Right renal pelvis (tissue), 4 donors: ENCODE measurements around the gene IL17RE. TPM values are rescaled to one million over a fixed set of nuclear protein-coding genes. Genes with fewer than 3 reads are reported as not detected.
A peak's percentile ranks its signal among the peaks of the same experiment; 100 is the strongest.

Experiments used
- DNase-seq, 4 donors: peaks; one replicate each; pipeline ENCODE4 v3.0.0-alpha.2; 2013; ENCODE audit warnings: low read depth in 4 of 4, low spot score in 3 of 4, missing footprints in 1 of 4
- polyA plus RNA-seq, 4 donors: library from polyadenylated mRNA; unstranded; fragments of 120-200 nt; gene quantifications; one replicate each; pipeline ENCODE4 v1.2.1, GENCODE V29; 2013; ENCODE audit not compliant: insufficient read length in 4 of 4

The IL17RE gene
- polyA plus RNA-seq, 4 donors = 11.0 to 15.2 (median 11.8) TPM

DNA sequence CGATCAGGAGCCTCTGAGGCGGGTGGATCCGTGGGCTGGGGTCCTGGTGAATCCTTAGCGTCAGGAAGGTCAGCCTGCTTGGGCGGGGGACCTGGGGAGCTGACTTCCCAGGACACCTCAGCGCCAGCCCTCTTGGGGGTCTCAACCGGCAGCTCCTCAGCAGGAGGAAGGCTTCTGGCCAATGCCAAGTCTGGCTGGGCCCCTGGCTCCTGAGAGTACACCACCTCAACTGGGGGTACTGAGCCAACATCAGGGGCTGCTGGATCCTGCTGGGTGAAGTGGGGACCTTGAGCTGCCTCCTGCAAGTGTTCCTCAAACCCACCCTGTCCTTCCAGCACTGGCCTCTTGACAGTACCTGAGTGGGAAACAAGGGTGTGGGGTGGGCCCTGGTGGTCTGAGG, 46.5 kb downstream of the IL17RE start:
- no peak for DNase-seq

DNA sequence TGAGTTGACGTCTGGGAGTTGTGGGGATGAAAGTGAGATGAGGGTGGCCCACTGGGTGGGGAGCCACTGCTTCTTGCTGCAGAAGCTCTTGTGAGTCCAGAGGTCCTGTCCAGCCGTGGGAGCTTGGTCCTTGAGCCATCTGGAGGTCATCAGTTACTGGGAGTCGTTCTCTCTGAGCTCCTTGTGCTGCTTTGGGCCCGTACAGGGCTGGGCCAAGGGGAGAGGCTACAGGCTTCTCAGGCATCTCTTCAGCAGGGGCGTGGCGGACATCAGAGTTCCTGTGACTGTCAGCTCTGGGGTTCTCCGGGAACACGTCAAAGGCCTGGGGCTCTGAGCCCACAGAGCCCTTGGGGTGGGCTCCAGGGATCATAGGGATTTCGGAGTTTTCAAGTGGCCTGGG, 47.0 kb downstream of the IL17RE start:
- DNase-seq = no peak

DNA sequence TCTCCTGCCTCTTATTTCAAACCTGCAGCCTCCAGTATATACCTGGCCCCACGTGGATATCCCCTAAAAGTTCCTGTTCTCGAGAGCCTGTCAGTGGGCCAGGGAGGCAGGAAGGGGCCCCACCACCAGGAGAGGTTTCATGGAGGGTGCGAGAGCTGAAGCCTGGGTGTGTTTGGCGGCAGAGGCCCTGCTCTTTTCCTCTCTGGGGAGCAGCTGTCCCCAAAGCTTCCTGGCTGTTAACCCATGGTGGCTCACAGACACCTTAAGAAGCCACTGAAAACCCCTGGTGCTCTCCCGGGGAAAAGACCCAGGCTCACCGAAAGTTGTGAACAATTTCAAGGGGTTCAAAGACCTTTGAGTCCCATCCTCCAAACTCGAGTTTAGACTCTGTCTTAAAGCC, 48.5 kb downstream of the IL17RE start:
- DNase-seq = no peak

DNA sequence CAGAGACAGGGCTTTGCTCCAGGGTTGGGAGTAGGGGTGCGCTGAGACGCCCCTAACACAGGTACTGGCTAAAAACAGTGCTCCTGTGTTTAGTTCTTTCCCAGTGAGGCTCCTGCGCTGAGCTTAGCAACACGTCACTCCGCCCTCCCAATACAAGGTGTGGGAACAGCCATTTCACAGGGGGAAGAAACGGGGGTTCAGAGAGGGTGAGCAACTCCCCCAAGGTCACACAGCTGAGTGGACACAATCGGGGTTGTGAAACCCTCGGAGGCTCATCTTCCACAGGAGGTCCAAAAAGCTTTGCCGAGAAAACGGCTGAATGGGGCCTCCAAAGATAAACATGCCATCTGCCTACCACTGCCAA, 48.9 kb downstream of the IL17RE start:
- no peak for DNase-seq

DNA sequence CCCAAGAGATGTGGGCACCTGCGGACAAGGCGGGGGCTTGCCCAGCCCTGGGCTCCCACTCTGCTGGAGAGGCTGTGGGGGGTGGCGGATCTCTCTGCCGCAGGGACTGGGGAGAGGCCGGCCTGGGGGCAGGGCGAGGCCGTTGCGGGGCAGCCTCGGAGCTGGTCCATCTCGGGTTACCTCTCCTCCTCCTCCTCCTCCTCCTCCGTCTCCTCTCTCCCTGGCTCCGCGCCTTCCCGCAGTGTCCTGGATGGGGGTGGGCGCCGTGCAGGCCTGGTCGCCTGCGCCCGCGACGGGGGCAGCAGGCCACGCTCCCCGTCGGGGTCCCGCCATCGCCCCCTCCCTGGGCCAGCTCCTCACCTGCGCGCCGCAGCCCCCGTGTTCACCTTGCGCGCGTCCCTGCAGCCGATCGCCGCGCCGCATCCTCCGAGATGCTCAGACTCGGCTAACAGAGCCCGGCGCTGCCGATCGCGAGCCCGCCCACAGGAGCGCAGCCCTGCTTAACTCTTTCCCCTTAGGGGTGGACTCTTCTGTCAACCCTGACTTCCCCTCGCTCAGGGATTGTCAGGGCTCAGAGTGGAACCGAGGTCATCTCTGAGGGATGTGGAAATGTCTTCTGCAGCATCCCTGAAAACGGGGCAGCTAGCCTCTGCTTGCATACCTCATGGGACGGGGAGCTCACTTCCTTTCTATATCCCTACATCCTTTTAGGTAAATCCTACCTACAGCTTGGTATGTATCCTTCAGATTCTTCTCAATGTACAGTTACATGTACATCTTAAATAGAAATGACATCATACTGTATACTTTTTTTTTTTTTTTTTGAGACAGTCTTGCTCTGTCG, 49.5 kb downstream of the IL17RE start, which contains the start of gene PRRT3:
TSS of gene PRRT3 (minus strand) at position 447 of the 844 bp plus-strand sequence. CDS start 2,293 bp downstream, outside the sequence.
- peak in 1 of 4 donors; percentile 28 for DNase-seq

DNA sequence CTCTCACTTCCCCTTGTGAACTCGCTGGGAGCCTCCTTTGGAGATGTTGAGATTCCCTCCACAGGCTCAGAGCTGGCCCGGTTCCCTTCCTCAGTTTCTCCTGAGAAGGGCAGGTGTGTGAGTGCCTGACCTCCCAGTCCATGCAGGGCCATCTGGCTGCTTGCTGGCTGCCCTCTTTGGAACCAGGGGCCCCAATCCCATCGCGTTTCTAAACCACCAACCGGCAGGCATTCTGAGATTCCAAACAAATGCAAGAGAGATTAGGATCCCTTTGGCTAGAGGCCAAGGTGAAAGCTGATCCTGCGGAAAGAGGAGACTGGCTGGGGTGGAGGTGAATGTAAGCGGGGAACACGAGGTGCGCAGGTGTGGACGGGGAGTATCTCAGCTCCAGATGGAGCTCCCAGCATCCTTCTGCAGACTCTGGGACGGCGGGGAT, 52.4 kb downstream of the IL17RE start:
- DNase-seq = peak in 3 of 4 donors; percentile 35 to 46 (median 36)

DNA sequence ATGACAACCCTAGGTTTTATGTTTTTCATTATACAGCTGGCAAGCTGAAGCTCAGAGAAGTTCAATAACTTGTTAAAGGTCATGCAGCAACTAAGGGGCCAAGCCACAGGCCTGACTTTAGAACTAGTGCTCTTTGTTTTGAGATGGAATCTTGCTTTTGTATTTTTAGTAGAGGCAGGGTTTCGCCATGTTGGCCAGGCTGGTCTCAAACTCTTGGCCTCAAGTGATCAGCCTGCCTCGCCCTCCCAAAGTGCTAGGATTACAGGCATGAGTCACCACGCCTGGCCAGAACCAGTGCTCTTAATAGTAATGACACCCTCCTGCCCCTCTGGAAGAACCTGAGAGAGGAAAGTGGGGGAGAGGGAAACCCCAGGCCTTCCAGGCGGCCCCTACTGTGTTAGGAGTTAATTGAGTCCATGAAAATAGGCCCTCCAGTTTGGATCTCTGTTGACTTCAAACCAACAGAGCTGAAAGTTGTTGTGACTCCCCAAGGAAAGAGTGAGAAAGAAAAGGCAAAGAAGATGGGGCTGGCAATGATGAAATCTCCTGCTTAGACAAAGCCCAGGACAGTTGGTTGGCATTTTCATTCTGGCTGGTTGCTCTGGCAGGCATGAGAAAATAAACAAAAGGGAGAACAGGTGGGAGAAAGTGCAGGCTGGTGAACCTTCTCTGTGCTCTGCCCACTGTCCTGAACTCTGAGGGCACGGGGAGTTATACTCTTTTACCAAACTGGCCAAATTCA, 53.1 kb downstream of the IL17RE start:
- no peak for DNase-seq

DNA sequence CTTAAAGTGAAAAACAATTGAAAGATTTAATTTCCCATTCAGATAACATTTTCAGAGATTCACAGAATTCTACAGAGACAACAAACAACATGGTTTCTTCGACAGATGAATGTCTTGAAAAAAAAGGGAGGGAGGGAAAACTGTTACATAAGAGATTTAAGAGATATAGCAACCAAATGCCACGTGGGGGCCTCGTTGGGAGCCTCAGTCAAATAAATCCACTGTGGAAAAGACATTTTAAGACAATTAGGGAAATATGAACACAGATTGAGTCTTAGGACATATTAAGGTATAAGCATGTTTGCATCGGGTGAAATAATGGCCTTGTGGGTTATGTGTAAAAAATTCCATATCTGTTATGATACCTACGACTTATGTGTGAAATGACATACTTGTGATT, 54.6 kb downstream of the IL17RE start:
- no peak for DNase-seq

DNA sequence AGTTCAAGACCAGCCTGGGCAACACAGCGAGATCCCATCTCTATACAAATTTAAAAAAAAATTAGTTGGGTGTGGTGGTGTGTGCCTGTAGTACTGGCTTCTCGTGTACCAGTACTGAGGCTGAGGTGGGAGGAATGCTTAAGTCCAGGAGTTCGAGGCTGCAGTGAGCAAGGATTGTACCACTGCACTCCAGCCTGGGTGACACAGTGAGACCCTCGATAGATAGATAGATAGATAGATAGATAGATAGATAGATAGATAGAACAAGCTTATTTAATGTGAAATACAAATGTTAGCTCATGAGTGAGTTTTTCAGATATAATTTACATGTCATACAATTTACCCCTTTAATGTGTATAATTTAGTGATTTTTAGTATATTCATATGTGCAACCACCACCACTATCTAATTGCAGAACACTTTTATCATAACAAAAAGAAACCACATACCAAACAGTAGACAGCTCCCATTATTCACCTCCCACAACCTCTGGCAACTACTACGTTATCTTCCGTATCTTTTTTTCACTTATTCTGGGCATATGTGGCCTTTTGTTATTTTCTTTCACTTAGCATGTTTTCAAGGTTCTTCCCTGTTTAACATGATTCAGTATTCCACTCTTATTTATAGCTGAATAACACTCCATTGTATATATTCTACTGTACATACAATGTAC, 62.7 kb downstream of the IL17RE start:
- no peak for DNase-seq

Other genes with a start within 250 kb of the IL17RE start
- under 1 TPM; 0.08 to 0.15 (median 0.14) TPM for gene CPNE9, start 199.0 kb upstream of the IL17RE start, polyA plus RNA-seq
- gene BRPF1, start 171.1 kb upstream of the IL17RE start, polyA plus RNA-seq = 10 to 100 TPM; 19.0 to 20.7 (median 19.9) TPM
- 10 to 100 TPM; 47.6 to 61.9 (median 56.1) TPM for gene OGG1, start 152.9 kb upstream of the IL17RE start, polyA plus RNA-seq
- gene CAMK1, start 132.9 kb upstream of the IL17RE start, polyA plus RNA-seq = 10 to 100 TPM; 18.9 to 22.6 (median 20.0) TPM
- gene TADA3, start 110.4 kb upstream of the IL17RE start, polyA plus RNA-seq = 10 to 100 TPM; 61.6 to 70.9 (median 65.7) TPM
- 100 to 1,000 TPM; 142 to 153 (median 142) TPM for gene ARPC4, start 109.8 kb upstream of the IL17RE start, polyA plus RNA-seq
- 10 to 100 TPM; 38.6 to 60.3 (median 43.0) TPM for gene TTLL3, start 92.6 kb upstream of the IL17RE start, polyA plus RNA-seq
- gene RPUSD3, start 58.8 kb upstream of the IL17RE start, polyA plus RNA-seq = 10 to 100 TPM; 29.4 to 38.6 (median 33.7) TPM
- gene CIDEC, start 22.6 kb upstream of the IL17RE start, polyA plus RNA-seq = under 1 TPM in 1 of 4 donors, not detected in 3; 0.09 TPM
- gene JAGN1, start 12.2 kb upstream of the IL17RE start, polyA plus RNA-seq = 10 to 100 TPM; 47.9 to 50.0 (median 49.4) TPM
- gene IL17RC, start 14.2 kb downstream of the IL17RE start, polyA plus RNA-seq = 10 to 100 TPM; 33.2 to 43.9 (median 40.1) TPM
- gene CRELD1, start 31.0 kb downstream of the IL17RE start, polyA plus RNA-seq = 10 to 100 TPM; 53.9 to 62.1 (median 58.8) TPM
- gene PRRT3, start 49.6 kb downstream of the IL17RE start, polyA plus RNA-seq = 1 to 10 TPM; 3.8 to 4.5 (median 4.1) TPM
- 10 to 100 TPM; 89.6 to 93.6 (median 91.8) TPM for gene EMC3, start 84.0 kb downstream of the IL17RE start, polyA plus RNA-seq
- 10 to 100 TPM; 14.4 to 19.3 (median 17.2) TPM for gene FANCD2, start 123.6 kb downstream of the IL17RE start, polyA plus RNA-seq
- gene FANCD2OS, start 205.4 kb downstream of the IL17RE start, polyA plus RNA-seq = 1 to 10 TPM in 1 of 4 donors, under 1 TPM in 2, not detected in 1; 0.13 to 1.2 (median 0.51) TPM
- 100 to 1,000 TPM; 204 to 221 (median 219) TPM for gene BRK1, start 212.8 kb downstream of the IL17RE start, polyA plus RNA-seq
- 10 to 100 TPM; 72.0 to 87.6 (median 83.1) TPM for gene VHL, start 238.9 kb downstream of the IL17RE start, polyA plus RNA-seq